HG03196 (cell line): ENCODE data around the gene DYNC2LI1.

ENCODE experiments used
- ATAC-seq: cut with Tn5 transposase; IDR thresholded peaks from one replicate; pipeline ENCODE4 v1.9.1; 2021; ENCODE audit not compliant: unreplicated experiment

DYNC2LI1 gene

DNA sequence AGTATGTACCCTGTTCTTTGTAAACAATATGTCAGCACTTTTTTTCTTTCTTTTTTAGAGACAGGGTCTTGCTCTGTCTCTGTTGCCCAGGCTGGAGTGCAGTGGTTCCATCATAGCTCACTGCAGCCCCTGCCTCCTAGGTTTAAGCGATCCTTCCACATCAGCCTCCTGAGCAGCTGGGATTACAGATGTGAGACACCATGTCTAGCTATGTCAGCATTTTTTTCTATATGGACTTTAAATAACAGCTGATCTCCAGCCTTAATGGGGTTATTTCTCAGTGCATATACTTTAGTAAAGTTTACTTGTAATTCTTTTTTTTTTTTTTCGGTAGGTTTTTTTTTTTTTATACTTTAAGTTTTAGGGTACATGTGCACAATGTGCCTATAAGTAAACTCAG, 38.2 kb downstream of the DYNC2LI1 start:
- no peak for ATAC-seq

GRCh38 chr2:43812947-43813346, 39.1 kb downstream of the DYNC2LI1 start:
- ATAC-seq: no peak

- no peak for ATAC-seq
These were observed 40.9 kb downstream of the DYNC2LI1 start for GRCh38 chr2:43814711-43815110.

GRCh38 chr2:43818761-43819160, 44.9 kb downstream of the DYNC2LI1 start:
- no peak for ATAC-seq

DNA sequence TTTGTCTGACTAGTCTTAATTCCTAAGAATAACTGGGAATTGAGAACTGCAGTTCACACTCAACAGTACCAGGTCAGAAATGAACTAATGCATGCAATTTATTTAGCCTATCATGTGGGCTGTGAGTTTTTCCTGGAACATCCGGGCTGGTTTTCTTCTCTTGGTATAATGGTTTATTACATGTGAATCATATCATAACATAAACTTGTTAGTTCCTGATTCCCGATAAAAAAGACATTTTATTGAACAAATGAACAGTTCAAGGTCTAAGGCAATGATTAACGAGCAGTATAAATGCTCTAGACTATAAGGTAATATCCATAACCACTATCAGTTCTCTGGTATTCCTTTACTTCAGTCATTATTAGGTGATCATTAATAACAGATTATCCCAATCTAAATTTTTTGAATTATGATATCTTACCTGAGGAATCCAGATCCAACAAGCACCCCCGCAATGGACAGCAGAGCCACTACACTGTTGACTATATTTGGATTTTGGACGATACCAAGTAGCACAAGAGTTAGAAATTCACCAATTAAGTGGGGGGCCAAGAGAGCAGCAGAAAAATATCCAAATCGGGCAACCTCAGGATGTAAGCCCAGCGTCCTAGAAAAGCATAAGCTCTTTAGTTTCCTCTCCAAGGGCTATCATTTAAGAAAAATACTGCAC, 45.8 kb downstream of the DYNC2LI1 start:
- no peak for ATAC-seq

- no peak for ATAC-seq
These were observed 49.0 kb downstream of the DYNC2LI1 start for GRCh38 chr2:43822839-43823238.

DNA sequence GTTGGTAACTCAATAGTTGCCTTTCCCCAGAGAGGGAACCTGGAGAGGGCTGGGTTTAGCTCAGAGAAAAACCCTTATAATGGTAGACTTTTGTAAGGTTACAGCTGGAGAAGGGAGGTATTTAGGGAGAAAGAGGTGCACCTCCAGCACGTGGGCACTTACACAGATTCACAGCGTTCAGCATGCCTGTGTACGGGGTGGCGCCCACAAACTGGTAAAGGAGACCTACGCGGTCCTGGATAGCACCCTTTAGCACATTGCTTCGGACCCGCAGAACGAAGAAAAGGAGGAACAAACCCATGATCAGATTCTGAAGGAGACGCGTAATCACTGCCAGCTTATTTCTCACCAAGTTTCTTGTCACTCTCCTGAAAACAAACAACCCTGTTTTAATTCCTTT, 49.9 kb downstream of the DYNC2LI1 start:
- ATAC-seq: no peak

DNA sequence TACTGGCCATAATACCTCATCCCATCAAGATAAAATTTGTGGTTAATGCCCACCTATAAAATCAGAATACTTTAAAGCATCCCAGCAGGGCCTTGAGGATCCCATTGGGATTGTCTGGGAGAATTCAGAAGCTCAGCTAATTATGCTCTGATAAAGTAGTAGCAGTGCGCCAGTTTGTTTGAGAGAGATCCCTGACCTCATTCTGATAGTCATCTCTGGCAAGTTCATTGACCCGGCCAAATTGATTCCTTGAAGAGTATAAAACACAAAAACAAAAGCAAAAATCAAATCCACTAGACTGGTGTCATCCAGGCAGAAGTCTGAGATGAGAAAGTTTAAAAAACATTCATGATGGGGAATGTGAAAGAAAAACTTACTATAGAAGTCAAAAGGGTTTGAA, 50.7 kb downstream of the DYNC2LI1 start:
- no peak for ATAC-seq

- no peak for ATAC-seq
These were observed 51.2 kb downstream of the DYNC2LI1 start for GRCh38 chr2:43824951-43825493.

- no peak for ATAC-seq
These were observed 52.0 kb downstream of the DYNC2LI1 start for GRCh38 chr2:43825841-43826240.

DNA sequence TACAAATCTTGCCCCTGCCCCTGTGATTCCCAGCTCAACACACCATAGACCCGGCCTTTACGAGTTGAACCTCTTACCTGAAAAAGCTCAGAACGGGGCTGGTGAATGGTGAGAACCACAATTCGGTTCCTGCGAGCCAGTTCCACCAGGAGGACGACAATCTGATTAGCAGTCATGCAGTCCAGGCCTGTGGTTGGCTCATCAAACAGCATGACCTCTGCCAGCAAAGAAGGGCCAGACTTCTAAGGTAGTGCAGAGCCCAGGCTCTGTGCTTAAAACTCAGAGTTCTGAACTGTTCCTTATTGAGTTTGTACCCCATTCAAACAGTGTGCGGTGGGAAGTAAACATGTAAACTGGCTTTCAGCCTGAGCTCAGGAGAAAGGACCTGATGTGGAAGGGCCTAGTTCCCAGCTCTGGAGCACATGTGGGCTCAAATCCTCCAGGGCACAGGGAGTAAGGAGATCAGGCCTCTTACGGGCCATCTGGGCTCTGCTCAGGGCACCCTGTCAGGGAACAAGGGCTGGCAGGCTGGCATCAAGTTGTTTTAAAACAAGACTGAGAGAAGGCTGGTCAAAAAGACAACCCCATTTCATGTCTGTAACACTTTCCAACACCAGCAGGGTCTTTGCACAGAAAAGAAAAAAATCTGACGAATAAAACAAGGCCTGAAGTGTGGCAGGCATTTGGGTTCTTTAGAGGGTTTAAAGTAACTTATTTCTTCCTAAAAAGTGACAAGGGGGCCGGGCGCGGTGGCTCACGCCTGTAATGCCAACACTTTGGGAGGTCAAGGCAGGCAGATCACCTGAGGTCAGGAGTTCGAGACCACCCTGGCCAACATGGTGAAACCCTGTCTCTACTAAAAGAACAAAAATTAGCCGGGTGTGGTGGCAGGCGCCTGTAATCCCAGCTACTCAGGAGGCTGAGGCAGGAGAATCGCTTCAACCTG, 52.7 kb downstream of the DYNC2LI1 start:
- no peak for ATAC-seq

GRCh38 chr2:43831543-43832294, 57.9 kb downstream of the DYNC2LI1 start:
- no peak for ATAC-seq

- ATAC-seq: no peak
These were observed 58.6 kb downstream of the DYNC2LI1 start for GRCh38 chr2:43832457-43832856.

DNA sequence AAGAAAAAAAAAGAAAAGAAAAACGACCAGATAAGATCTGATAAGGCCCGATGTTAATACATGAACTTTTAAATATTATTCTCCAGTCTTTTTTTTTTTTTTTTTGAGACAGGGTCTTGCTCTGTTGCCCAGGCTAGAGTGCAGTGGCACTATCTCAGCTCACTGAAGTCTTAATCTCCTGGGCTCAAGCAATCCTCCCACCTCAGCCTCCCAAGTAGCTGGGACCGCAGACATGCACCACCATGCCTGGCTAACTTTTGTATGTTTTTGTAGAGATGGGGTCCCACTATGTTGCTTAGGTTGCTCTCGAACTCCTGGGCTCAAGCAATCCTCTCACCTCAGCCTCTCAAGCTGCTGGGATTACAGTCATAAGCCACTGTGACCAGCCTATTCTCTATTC, 63.2 kb downstream of the DYNC2LI1 start:
- ATAC-seq: no peak

DNA sequence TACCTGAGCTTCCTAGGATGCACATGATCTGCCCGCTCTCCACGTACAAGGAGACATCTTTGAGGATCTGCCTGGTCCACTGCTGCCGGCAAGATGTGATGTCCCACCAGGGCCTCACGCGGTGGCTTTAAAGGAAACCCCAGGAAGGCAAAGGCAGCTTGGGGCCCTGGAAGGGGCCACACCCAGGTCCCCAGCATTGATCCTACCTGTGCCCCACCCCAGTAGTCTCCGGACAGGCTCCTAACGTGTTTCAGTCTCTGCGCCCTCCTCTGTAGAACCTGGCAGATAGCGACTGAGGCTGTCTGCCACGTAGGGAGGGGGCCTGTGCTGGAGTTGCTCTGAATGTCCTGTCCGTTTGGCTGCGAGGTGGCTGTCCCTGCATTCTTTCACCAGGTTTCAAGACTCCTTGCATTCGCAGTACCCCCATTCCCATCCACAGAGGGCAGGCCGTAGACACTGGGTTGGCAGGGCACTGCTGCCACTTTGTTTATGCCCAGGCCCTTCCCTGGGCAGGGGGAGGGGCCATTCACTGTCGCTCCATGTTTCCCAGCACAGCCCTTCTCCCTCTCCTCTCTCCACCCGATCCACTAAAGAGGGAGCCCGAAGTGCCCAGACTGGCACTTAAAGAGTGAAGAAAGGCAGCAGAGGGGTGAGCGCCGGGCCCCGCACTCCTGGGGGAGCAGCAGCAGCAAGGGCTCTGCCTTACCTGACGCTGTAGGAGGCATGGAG, 64.2 kb downstream of the DYNC2LI1 start:
- ATAC-seq: no peak

GRCh38 chr2:43838560-43839267, 64.9 kb downstream of the DYNC2LI1 start, which contains the start of the genes ABCG5 and ABCG8:
TSS of gene ABCG5 (minus strand) at chr2:43838839. CDS start at chr2:43838679, 160 bp downstream.
TSS of gene ABCG8 (plus strand) at chr2:43838971. CDS start at chr2:43839054, 83 bp downstream.
- ATAC-seq: no peak

DNA sequence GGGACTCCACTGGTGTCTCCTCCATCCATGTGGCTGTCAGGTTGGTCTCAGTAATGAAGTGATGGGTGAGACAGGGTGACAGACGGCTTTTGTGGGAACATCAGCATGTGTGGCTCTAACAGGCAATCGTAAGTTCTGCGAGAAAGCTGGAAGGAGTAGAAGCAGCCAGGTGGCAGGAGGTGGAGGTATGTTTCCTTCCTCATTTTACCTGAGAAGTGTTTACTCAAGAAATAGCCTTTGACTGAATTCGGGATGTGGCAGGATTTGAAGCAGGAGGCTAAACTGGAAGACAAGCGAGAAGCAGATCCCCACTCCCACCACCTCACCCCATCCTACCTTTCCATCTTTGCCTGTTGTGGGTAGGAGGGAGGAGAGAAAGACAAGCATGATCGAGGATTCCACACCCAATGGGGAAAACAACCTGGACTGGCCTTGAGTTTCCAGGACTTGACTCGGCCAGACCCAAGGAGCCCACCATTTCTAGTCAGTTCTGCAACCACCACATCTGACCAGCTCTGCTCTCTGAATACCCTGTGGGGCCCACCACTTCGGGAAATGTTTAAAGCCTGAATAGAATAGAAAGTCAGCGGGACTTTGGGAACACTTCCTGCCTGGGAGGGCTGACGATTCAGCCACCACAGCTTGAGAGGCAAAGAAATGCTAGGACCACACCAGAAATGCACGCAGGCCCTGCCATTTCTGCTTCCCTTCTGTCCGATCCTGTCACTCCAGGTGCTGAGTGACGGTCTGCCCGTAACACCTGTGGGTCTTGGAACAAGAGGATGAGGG, 66.1 kb downstream of the DYNC2LI1 start:
- no peak for ATAC-seq

DNA sequence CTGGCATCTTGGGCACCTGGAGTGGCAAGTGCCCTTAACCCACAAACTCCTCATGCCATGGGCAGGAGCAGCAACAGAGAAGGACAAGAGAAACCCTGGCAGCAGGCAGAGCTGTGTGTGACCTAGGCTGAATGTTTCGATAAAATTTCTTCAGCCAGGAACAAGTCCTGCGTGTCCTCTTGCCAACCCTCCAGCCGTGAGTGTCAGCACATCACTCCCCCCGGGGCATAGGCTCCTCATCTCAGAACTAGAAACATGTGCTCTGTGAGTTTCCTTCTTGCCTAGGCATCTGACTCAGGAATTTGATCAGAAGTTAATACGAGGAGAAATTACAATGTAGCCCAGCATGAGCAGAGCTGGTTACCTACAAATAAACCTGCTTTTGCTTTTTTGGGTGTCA, 67.1 kb downstream of the DYNC2LI1 start:
- ATAC-seq: no peak
